ENCODE measurements around the gene SPSB1.

The SPSB1 gene

GRCh38 chr1:9319789-9320519, 27.3 kb downstream of the SPSB1 start:
- no peaks in the 10 kb centered on the region for H3K36me3 ChIP-seq
- H3K4me1 ChIP-seq, result no peaks in the 10 kb centered on the region
- no peak for DNase-seq
- no peaks in the 10 kb centered on the region for H3K27me3 ChIP-seq
- no peaks in the 10 kb centered on the region for H3K9me3 ChIP-seq
- no peak overlapping the region for H3K4me3 ChIP-seq (ENCODE audit: low read depth, low read length)
- TF ChIP-seq CTCF (IDR thresholded peaks at IDR 0.05; ENCODE audit: low read depth, low read length), result no peak

GRCh38 chr1:9320520-9321479, 28.1 kb downstream of the SPSB1 start:
- no peak for DNase-seq
- TF ChIP-seq CTCF (IDR thresholded peaks at IDR 0.05; ENCODE audit: low read depth, low read length), result no peak
- H3K27me3 ChIP-seq, result no peaks in the 10 kb centered on the region
- no peaks in the 10 kb centered on the region for H3K36me3 ChIP-seq
- no peak overlapping the region for H3K4me3 ChIP-seq (ENCODE audit: low read depth, low read length)
- no peaks in the 10 kb centered on the region for H3K4me1 ChIP-seq
- no peaks in the 10 kb centered on the region for H3K9me3 ChIP-seq

- no peak for DNase-seq
Measured at GRCh38 chr1:9321480-9321849, 28.8 kb downstream of the SPSB1 start.

GRCh38 chr1:9321986-9322660, 29.4 kb downstream of the SPSB1 start:
- no peak for DNase-seq
- no peak overlapping the region for H3K4me3 ChIP-seq (ENCODE audit: low read depth, low read length)
- H3K9me3 ChIP-seq, result no peaks in the 10 kb centered on the region
- no peaks in the 10 kb centered on the region for H3K36me3 ChIP-seq
- H3K4me1 ChIP-seq, result no peaks in the 10 kb centered on the region
- TF ChIP-seq CTCF (IDR thresholded peaks at IDR 0.05; ENCODE audit: low read depth, low read length), result no peak
- H3K27me3 ChIP-seq, result no peaks in the 10 kb centered on the region

More at GRCh38 chr1:9321480-9321849, 28.8 kb downstream of the SPSB1 start:
- no peaks in the 10 kb centered on the region for H3K9me3 ChIP-seq
- no peak overlapping the region for H3K4me3 ChIP-seq (ENCODE audit: low read depth, low read length)
- H3K27me3 ChIP-seq, result no peaks in the 10 kb centered on the region
- TF ChIP-seq CTCF (IDR thresholded peaks at IDR 0.05; ENCODE audit: low read depth, low read length), result no peak
- H3K36me3 ChIP-seq, result no peaks in the 10 kb centered on the region
- no peaks in the 10 kb centered on the region for H3K4me1 ChIP-seq

- H3K4me3 ChIP-seq (ENCODE audit: low read depth, low read length), result no peak overlapping the region
- DNase-seq, result no peak
- H3K4me1 ChIP-seq, result no peaks in the 10 kb centered on the region
- H3K9me3 ChIP-seq, result no peaks in the 10 kb centered on the region
- H3K36me3 ChIP-seq, result no peaks in the 10 kb centered on the region
- no peak for TF ChIP-seq CTCF (IDR thresholded peaks at IDR 0.05; ENCODE audit: low read depth, low read length)
- no peaks in the 10 kb centered on the region for H3K27me3 ChIP-seq
Measured at GRCh38 chr1:9322661-9323244, 30.1 kb downstream of the SPSB1 start.
